Endodermal cell (in vitro differentiated cells): ENCODE measurements around the gene CMSS1. TPM values are rescaled to one million over a fixed set of nuclear protein-coding genes. Genes with fewer than 3 reads are reported as not detected.

Experiments used
- DNase-seq: peaks from one replicate; pipeline ENCODE4 v3.0.0-alpha.2; 2017
- H3K27ac ChIP-seq: 2 replicates; pipeline ENCODE4 v1.5.1; 2013; ENCODE audit warnings: mild to moderate bottlenecking, low read depth, low read length, moderate library complexity
- H3K27me3 ChIP-seq: 2 replicates; pipeline ENCODE4 v1.6.1; 2013; ENCODE audit warnings: mild to moderate bottlenecking, low read length, moderate library complexity; ENCODE audit not compliant: insufficient read depth, control insufficient read depth, poor library complexity, severe bottlenecking
- H3K36me3 ChIP-seq: 2 replicates; pipeline ENCODE4 v1.7.0; 2013; ENCODE audit warnings: mild to moderate bottlenecking, low read length, moderate library complexity; ENCODE audit not compliant: control insufficient read depth, insufficient read depth
- H3K4me1 ChIP-seq: one replicate; pipeline ENCODE4 v1.7.0; 2013; ENCODE audit warnings: low read length; ENCODE audit not compliant: control insufficient read depth, insufficient read depth
- H3K4me3 ChIP-seq: 2 replicates; pipeline ENCODE4 v1.5.1; 2013; ENCODE audit warnings: mild to moderate bottlenecking, low read length, moderate library complexity
- H3K9ac ChIP-seq: 2 replicates; pipeline ENCODE4 v1.6.1; 2013; ENCODE audit warnings: mild to moderate bottlenecking, low read length, moderate library complexity; ENCODE audit not compliant: poor library complexity, severe bottlenecking; ENCODE audit errors: extremely low read depth
- H3K9me3 ChIP-seq: 2 replicates; pipeline ENCODE4 v1.6.1; 2013; ENCODE audit warnings: mild to moderate bottlenecking, low read length, moderate library complexity; ENCODE audit not compliant: control insufficient read depth
- H3K27ac Mint-ChIP-seq: 2 replicates; pipeline ENCODE4 v1.8.0; 2020; ENCODE audit warnings: mixed read lengths
- H3K27me3 Mint-ChIP-seq: 2 replicates; pipeline ENCODE4 v1.8.0; 2021; ENCODE audit warnings: mild to moderate bottlenecking, mixed read lengths; ENCODE audit not compliant: insufficient read depth
- H3K36me3 Mint-ChIP-seq: 2 replicates; pipeline ENCODE4 v1.8.0; 2020; ENCODE audit warnings: low read depth, mixed read lengths
- H3K4me1 Mint-ChIP-seq: 2 replicates; pipeline ENCODE4 v1.8.0; 2020; ENCODE audit warnings: mixed read lengths
- H3K4me3 Mint-ChIP-seq: 2 replicates; pipeline ENCODE4 v1.8.0; 2020; ENCODE audit warnings: mild to moderate bottlenecking, moderate library complexity, mixed read lengths
- H3K9me3 Mint-ChIP-seq: 2 replicates; pipeline ENCODE4 v1.8.0; 2020; ENCODE audit warnings: mild to moderate bottlenecking, mixed read lengths
- WGBS, 2 experiments: methylation state at CpG; one replicate each; pipeline versions ENCODE4 v1.1.5 to v1.1.7; 2013; ENCODE audit warnings: missing lambda C conversion rate in 2 of 2, mixed read lengths in 1 of 2; ENCODE audit not compliant: insufficient coverage in 1 of 2, insufficient read length in 1 of 2; 5-methylcytosine and 5-hydroxymethylcytosine counted together
- total RNA-seq, 2 donors: library from RNA; stranded (reverse); fragmentation: NEBNext Ultra II Directional in 1 of 2; extraction: Animal tissue kit (Norgen Biotek cat#: 25700) in 1 of 2; gene quantifications; 2 replicates in 1 of 2; 3 replicates in 1 of 2; pipeline ENCODE4 v1.2.1, GENCODE V29; 2021
- TF ChIP-seq, protein P1 (sequence below): fragments of 200-600 bp; sonication (generic); conservative IDR thresholded peaks from 2 replicates; pipeline ENCODE4 v1.5.0; 2021; ENCODE audit warnings: antibody characterized with exemption, mild to moderate bottlenecking

CMSS1 gene
- total RNA-seq, 2 donors from 2014 or later = 48.5 to 50.8 TPM

DNA sequence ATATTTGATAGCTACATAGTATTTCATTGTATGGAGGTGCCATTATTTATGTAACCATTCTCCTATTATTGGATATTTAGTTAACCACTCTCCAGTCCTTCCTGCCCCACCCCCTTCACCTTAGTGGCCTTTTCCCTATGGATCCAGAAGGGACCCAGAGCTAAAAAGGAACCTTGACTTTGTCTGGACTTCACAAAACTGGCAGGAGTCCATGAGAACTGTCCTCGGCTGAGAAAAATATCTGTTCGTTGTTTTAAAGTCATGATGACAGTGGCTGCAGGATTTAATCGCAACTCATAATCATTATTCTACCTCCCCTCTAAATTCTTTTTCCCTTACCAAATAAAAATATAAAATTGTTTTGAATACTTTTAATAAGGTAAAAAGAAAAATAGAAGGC, 129.7 kb downstream of the CMSS1 start:
- Mint-ChIP-seq H3K27ac (no peak overlapping the region), H3K4me1 (peaks cover 28% of the 10 kb centered on the region), H3K4me3 (no peak overlapping the region), H3K36me3 (no peaks in the 10 kb centered on the region), H3K27me3 (no peaks in the 10 kb centered on the region), H3K9me3 (no peaks in the 10 kb centered on the region)
- Histone ChIP-seq H3K27me3 (no peaks in the 10 kb centered on the region), H3K4me3 (no peak overlapping the region), H3K36me3 (no peaks in the 10 kb centered on the region), H3K4me1 (peaks cover 13% of the 10 kb centered on the region), H3K27ac (no peak overlapping the region), H3K9ac (no peak overlapping the region), H3K9me3 (no peaks in the 10 kb centered on the region)
- TF ChIP-seq, protein P1, sequence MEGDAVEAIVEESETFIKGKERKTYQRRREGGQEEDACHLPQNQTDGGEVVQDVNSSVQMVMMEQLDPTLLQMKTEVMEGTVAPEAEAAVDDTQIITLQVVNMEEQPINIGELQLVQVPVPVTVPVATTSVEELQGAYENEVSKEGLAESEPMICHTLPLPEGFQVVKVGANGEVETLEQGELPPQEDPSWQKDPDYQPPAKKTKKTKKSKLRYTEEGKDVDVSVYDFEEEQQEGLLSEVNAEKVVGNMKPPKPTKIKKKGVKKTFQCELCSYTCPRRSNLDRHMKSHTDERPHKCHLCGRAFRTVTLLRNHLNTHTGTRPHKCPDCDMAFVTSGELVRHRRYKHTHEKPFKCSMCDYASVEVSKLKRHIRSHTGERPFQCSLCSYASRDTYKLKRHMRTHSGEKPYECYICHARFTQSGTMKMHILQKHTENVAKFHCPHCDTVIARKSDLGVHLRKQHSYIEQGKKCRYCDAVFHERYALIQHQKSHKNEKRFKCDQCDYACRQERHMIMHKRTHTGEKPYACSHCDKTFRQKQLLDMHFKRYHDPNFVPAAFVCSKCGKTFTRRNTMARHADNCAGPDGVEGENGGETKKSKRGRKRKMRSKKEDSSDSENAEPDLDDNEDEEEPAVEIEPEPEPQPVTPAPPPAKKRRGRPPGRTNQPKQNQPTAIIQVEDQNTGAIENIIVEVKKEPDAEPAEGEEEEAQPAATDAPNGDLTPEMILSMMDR = no peak
- WGBS, 2 experiments = 96% methylated on average over 2 of the region's 3 CpGs; no CpG with 5 or more reads in 1 of the 2 experiments
- DNase-seq = no peak

DNA sequence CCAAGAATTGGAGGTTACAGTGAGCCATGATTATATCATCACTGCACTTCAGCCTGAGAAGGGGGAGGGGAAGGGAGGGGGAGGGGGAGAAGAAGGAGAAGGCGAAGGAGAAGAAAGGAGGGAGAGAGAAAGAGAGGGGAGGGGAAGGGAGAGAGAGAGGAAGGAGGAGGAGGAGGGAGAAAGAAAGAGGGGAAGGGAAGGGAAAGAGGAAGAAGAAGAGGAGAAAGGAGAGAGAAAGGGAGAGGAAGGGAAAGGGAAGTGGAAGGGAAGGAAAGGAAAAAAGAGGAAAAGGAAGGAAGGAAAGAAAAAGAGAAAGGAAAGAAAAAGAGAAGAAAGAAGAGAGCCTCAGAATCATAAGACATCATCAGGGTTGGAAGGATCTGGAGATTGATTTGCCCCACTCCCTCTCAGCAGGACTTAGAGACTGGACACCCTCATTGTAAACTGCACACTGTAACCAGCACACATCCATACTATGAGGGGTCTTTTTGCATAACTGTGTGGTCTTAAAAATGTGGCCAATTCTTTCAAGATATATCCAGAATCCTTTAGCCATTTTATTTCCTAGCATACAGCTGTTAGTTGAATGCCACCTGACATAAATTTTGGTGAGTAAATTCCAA, 130.9 kb downstream of the CMSS1 start:
- no peak overlapping the region for H3K9ac ChIP-seq
- H3K27me3 ChIP-seq = no peaks in the 10 kb centered on the region
- H3K4me1 Mint-ChIP-seq = peaks cover 28% of the 10 kb centered on the region
- no peak overlapping the region for H3K4me3 Mint-ChIP-seq
- no peak overlapping the region for H3K27ac ChIP-seq
- no peak overlapping the region for H3K27ac Mint-ChIP-seq
- 80 to 100% methylated on average over 1 of the region's 1 CpG for WGBS, 2 experiments
- H3K27me3 Mint-ChIP-seq = no peaks in the 10 kb centered on the region
- H3K9me3 ChIP-seq = no peaks in the 10 kb centered on the region
- no peaks in the 10 kb centered on the region for H3K36me3 ChIP-seq
- H3K36me3 Mint-ChIP-seq = no peaks in the 10 kb centered on the region
- peaks cover 13% of the 10 kb centered on the region for H3K4me1 ChIP-seq
- TF ChIP-seq, protein P1 = no peak
- H3K9me3 Mint-ChIP-seq = no peaks in the 10 kb centered on the region
- no peak for DNase-seq
- no peak overlapping the region for H3K4me3 ChIP-seq

DNA sequence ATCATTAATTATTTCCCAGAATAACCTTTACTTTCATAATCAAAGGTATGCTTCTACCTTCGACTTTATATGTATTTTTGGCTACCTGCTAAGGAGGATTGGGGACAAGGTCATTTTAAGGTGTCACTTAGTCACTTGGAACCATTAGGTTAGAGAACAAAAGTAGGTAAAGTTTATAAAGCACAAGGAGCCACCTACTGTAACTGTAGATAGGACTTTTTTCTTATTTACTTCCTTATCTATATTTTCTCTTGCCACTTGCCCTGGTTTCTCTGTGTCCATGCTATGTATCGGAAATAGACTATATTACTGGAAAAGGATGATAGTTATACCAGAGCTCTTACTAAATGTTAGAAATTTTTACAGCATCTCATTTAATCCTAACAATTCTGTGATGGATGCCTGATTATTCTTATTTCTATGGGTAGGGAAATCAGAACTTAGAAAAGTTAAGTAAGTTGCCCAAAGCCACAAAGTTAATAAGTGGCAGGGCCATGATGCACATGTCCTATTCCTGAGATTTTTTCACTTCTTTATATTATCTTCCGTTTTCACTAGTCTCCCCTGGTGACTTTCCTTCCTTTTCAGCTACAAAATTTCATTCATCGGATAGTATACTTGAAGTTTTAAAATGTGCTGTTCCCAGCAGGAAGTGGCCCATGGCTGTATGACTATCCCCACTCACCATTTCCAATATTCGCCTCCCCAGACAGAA, 132.5 kb downstream of the CMSS1 start:
- Mint-ChIP-seq H3K9me3 (no peaks in the 10 kb centered on the region), H3K27ac (no peak overlapping the region), H3K4me1 (peaks cover 19% of the 10 kb centered on the region), H3K36me3 (no peaks in the 10 kb centered on the region), H3K4me3 (no peak overlapping the region), H3K27me3 (no peaks in the 10 kb centered on the region)
- Histone ChIP-seq H3K9ac (no peak overlapping the region), H3K4me3 (no peak overlapping the region), H3K36me3 (no peaks in the 10 kb centered on the region), H3K27me3 (no peaks in the 10 kb centered on the region), H3K4me1 (peaks cover 3% of the 10 kb centered on the region), H3K27ac (no peak overlapping the region), H3K9me3 (no peaks in the 10 kb centered on the region)
- DNase-seq = no peak
- 88 to 100% methylated on average over 3 to 5 of the region's 5 CpGs for WGBS, 2 experiments
- TF ChIP-seq, protein P1 = no peak
